Central memory CD8-positive, alpha-beta T cell (primary cell): ENCODE data around the gene SAP30L.

Experiments used
- ATAC-seq: fragments of 150-1000 bp; cut with Tn5 transposase; replicated peaks from 2 replicates; pipeline ENCODE4 v1.10.0; 2022; ENCODE audit warnings: mild to moderate bottlenecking, moderate FRiP score, moderate number of reproducible peaks; ENCODE audit not compliant: poor library complexity, severe bottlenecking; ENCODE audit errors: extremely low read depth
- DNase-seq, 2 donors: peaks; one replicate each; pipeline ENCODE4 v3.0.0; 2021; ENCODE audit warnings: low spot score in 2 of 2
- H3K27ac Mint-ChIP-seq: one replicate; pipeline ENCODE4 v1.8.0; 2022; ENCODE audit warnings: low read depth, mild to moderate bottlenecking, moderate library complexity, mixed read lengths
- H3K27me3 Mint-ChIP-seq: one replicate; pipeline ENCODE4 v1.8.0; 2022; ENCODE audit warnings: mixed read lengths
- H3K36me3 Mint-ChIP-seq: one replicate; pipeline ENCODE4 v1.8.0; 2022; ENCODE audit warnings: mild to moderate bottlenecking, moderate library complexity, mixed read lengths; ENCODE audit not compliant: insufficient read depth
- H3K4me1 Mint-ChIP-seq: one replicate; pipeline ENCODE4 v1.8.0; 2022; ENCODE audit warnings: mixed read lengths
- H3K4me3 Mint-ChIP-seq: one replicate; pipeline ENCODE4 v1.8.0; 2022; ENCODE audit warnings: mild to moderate bottlenecking, moderate library complexity, mixed read lengths
- H3K9me3 Mint-ChIP-seq: one replicate; pipeline ENCODE4 v1.8.0; 2022; ENCODE audit warnings: mixed read lengths

The SAP30L gene

DNA sequence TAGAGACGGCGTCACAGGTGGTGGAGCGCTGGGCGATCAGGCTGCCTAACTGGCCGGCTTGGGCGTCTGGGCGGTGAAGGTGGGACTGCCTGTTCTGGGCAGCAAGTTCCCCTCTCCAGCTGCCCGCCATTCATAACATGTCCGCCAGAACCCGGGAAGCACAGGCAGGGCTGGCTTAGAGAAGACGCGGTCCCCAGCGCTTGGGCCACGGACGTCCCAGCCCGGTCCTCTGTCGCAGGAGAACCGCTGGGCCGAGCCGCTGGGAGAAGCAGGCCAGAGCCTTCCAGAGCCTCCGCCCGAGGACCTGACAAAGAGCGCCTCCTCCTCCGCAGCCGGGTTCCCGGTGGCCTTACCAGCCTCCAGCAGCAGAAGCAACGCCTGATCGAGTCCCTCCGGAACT lies 47.5 kb downstream of the SAP30L start:
- Mint-ChIP-seq H3K36me3 (no peaks in the 10 kb centered on the region), H3K27me3 (peaks cover 67% of the 10 kb centered on the region), H3K4me3 (no peak overlapping the region), H3K27ac (no peak overlapping the region), H3K4me1 (no peaks in the 10 kb centered on the region), H3K9me3 (no peaks in the 10 kb centered on the region)
- ATAC-seq, result no peak
- no peak for DNase-seq

DNA sequence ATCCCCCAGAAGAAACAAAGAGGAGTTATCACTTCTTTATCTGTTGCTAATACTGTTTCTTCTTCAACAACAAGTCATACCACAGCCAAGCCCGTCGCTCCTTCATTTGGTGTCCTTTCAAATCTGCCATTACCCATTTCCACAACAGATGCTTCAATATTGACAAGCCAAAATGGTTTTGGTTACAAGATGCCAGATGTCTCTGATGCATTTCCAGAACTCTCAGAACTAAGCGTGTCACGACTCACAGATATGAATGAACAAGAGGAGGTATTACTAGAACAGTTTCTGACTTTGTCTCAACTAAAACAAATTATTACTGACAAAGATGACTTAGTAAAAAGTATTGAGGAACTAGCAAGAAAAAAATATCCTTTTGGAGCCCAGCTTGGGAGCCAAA lies 48.2 kb downstream of the SAP30L start:
- Mint-ChIP-seq H3K27me3 (peaks cover 69% of the 10 kb centered on the region), H3K27ac (no peak overlapping the region), H3K4me3 (no peak overlapping the region), H3K36me3 (no peaks in the 10 kb centered on the region), H3K9me3 (no peaks in the 10 kb centered on the region), H3K4me1 (no peaks in the 10 kb centered on the region)
- ATAC-seq, result no peak
- DNase-seq, result no peak

DNA sequence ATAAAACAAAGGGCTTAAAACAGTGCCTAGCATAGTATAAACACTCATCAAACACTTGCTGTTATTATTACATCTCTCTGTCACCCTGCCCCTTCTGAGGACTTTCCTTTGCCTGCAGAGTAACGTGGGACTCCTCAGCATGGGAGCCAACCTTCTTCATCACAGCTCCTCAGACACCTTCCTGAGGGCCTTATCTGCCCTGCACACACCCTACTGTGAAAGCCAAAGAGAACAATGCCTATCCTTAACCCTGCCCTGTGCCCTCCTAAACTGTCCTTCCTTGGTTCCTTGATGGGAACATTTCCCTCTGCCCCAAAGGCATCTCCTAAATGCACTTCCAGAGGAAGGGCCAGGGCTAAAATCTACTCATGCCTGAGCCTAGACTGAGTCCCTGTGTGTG lies 52.8 kb downstream of the SAP30L start:
- no peaks in the 10 kb centered on the region for H3K36me3 Mint-ChIP-seq
- H3K4me1 Mint-ChIP-seq, result peaks cover 5% of the 10 kb centered on the region
- ATAC-seq (no peak), DNase-seq (no peak)
- H3K27ac Mint-ChIP-seq, result no peak overlapping the region
- no peak overlapping the region for H3K4me3 Mint-ChIP-seq
- H3K27me3 Mint-ChIP-seq, result peaks cover 50% of the 10 kb centered on the region
- no peaks in the 10 kb centered on the region for H3K9me3 Mint-ChIP-seq

DNA sequence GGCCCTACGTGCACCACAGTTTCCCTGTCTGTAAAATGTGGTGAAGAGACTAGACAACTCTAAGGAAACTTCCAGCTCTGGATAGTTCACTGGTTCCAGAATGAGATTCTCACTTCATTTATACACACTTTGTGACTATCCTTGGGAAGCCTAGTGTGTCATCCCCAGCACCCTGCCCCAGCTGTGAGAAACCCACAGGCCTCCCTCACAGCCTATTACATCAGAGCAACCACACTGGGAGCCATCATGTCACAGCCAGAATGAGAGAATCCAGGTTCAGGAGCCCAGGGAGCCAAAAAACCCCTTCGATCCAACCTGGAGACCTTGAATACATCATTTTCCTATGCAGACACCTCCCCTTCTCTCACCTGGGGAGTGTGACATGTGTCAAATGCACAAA lies 53.2 kb downstream of the SAP30L start:
- no peaks in the 10 kb centered on the region for H3K9me3 Mint-ChIP-seq
- no peak for ATAC-seq
- no peak overlapping the region for H3K27ac Mint-ChIP-seq
- H3K4me3 Mint-ChIP-seq, result no peak overlapping the region
- no peak for DNase-seq
- peaks cover 8% of the 10 kb centered on the region for H3K4me1 Mint-ChIP-seq
- H3K27me3 Mint-ChIP-seq, result peaks cover 46% of the 10 kb centered on the region
- no peaks in the 10 kb centered on the region for H3K36me3 Mint-ChIP-seq

DNA sequence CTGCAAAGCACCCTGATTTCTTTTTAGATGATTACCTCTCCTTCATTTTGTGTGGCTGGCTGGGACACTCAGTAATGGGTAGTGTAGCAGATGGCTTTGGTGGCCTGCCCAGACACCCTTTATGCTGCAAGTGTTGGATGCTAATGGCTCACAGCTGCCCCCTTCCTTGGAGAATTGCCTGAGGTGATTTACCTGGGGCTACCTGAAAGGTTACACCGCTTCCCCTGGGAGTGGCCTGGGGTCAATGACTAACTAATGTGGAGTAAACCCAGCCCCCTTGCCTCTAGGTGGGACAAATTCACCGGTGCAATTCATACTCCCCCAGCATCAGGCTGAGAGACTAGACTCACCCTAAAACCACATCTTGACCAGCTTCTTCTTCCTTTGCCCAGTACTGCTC lies 55.8 kb downstream of the SAP30L start:
- no peaks in the 10 kb centered on the region for H3K9me3 Mint-ChIP-seq
- peaks cover 32% of the 10 kb centered on the region for H3K27me3 Mint-ChIP-seq
- H3K27ac Mint-ChIP-seq, result no peak overlapping the region
- ATAC-seq (no peak), DNase-seq (no peak)
- no peaks in the 10 kb centered on the region for H3K36me3 Mint-ChIP-seq
- H3K4me1 Mint-ChIP-seq, result peaks cover 8% of the 10 kb centered on the region
- H3K4me3 Mint-ChIP-seq, result no peak overlapping the region

DNA sequence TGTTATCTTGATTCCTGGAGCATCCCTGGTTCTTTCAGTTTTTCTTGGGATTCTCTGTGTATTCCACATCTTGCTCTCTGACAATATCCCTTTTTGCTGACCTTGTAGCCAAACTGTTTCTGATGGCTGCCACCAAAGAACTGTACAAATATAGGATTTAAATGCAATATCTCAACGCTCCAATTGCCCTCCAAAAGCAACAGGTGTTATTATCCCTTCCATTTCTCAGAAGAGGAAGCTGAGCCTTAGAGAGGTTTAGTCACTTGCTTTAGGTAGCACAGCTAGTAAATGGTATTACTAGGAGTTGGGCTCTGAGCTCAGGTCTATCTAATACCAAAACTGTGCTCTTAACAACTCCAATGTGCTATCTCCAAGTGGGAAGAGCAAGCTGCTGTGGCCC lies 56.4 kb downstream of the SAP30L start:
- Mint-ChIP-seq H3K4me3 (no peak overlapping the region), H3K27me3 (peaks cover 28% of the 10 kb centered on the region), H3K9me3 (no peaks in the 10 kb centered on the region), H3K27ac (no peak overlapping the region), H3K36me3 (no peaks in the 10 kb centered on the region), H3K4me1 (peaks cover 8% of the 10 kb centered on the region)
- ATAC-seq (no peak), DNase-seq (no peak)

DNA sequence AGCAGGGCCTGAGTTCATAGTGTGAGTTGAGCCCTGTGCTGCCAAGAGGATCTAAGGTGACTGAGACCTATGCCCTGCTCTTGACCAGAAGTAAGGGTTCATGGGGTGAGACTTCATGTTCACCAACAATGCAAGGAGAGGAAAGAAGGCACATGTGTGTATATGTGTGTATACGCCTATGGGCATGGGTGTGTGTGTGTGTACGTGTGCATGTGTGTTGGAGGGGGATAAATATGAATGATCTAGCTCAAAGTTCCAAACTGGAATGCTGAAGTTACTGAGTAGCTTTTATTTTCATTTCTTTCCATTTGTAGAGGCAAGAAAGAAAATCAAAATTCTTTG lies 57.9 kb downstream of the SAP30L start:
- ATAC-seq, result no peak
- Mint-ChIP-seq H3K4me1 (peaks cover 8% of the 10 kb centered on the region), H3K9me3 (no peaks in the 10 kb centered on the region), H3K27ac (no peak overlapping the region), H3K27me3 (peaks cover 16% of the 10 kb centered on the region), H3K36me3 (no peaks in the 10 kb centered on the region), H3K4me3 (no peak overlapping the region)
- DNase-seq, result no peak

DNA sequence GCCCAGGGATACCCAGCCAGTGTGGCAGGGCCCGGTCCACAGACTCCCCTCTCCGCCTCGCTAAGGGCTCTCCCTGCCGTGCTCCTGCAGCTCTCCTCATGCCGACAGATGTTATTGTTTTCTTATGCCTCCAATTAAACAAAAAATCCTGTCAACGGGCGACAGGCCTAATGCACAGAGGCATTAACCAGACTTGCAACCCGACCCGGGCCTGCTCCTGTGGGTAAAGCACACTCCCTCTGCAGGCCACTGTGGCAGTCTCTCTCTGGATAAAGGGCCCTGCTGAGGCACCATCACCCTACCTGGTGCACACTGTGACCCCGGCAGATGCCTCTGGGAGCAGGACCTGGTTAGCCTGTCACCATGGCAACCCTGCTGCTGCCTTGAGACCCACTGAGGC lies 59.8 kb downstream of the SAP30L start:
- no peak overlapping the region for H3K27ac Mint-ChIP-seq
- H3K36me3 Mint-ChIP-seq, result no peaks in the 10 kb centered on the region
- H3K9me3 Mint-ChIP-seq, result no peaks in the 10 kb centered on the region
- peaks cover 8% of the 10 kb centered on the region for H3K4me1 Mint-ChIP-seq
- DNase-seq (no peak), ATAC-seq (no peak)
- no peak overlapping the region for H3K4me3 Mint-ChIP-seq
- peaks cover 12% of the 10 kb centered on the region for H3K27me3 Mint-ChIP-seq

DNA sequence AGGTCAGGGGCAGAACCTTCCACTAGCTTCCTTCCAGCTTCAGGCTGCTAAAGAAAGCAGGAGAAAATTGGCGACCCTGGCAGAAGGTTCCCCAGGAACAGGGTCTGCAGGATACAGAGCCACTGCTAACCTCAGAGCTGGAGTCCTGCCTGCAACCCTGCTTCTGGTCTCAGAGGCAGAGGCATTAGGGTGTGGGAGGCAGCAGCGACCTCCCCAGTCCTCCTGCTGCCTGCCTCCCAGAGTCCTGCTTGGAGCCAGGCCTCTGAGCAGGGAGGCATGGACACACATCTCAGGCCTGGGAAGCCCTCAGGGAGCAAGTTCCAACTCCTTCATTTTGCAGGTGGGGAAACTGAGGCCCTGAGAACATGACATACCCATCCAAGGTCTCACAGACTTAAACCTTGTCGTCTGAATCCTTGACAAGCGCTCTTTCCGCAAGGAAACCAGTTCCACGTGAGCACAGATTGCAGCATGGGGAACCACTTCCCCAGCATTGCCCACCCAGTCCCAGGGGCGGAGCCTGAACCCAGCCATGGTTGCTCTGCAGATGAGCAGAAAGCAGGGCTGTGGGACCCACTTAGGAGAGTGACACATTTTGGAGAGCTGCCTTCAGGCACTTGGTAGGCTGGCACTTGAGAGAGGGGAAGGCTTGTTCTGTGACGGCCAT lies 60.4 kb downstream of the SAP30L start:
- H3K27ac Mint-ChIP-seq, result no peak overlapping the region
- no peak overlapping the region for H3K4me3 Mint-ChIP-seq
- H3K36me3 Mint-ChIP-seq, result no peaks in the 10 kb centered on the region
- H3K4me1 Mint-ChIP-seq, result peaks cover 8% of the 10 kb centered on the region
- no peaks in the 10 kb centered on the region for H3K9me3 Mint-ChIP-seq
- peaks cover 12% of the 10 kb centered on the region for H3K27me3 Mint-ChIP-seq
- ATAC-seq (no peak), DNase-seq (no peak)

DNA sequence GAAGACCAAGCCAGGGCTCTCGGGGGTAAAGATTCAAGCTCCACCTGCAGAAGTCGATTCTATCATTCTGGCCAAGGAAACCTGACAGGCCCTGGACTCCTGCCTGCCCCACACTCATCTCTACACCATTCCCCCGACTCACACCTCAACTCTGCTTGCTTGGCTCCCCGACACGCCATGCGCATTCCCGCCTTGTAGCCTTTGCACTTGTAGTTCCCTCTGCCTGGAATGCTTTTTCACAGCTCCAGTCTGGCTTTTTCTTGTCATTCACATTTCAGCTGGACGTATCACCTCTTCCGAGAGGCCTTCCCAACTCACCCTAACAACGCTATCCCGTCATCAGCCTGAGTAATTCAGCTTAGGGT lies 60.9 kb downstream of the SAP30L start:
- H3K4me3 Mint-ChIP-seq, result no peak overlapping the region
- peaks cover 8% of the 10 kb centered on the region for H3K27me3 Mint-ChIP-seq
- H3K36me3 Mint-ChIP-seq, result no peaks in the 10 kb centered on the region
- H3K4me1 Mint-ChIP-seq, result peaks cover 8% of the 10 kb centered on the region
- H3K27ac Mint-ChIP-seq, result no peak overlapping the region
- no peak for DNase-seq
- H3K9me3 Mint-ChIP-seq, result no peaks in the 10 kb centered on the region
- ATAC-seq, result no peak

DNA sequence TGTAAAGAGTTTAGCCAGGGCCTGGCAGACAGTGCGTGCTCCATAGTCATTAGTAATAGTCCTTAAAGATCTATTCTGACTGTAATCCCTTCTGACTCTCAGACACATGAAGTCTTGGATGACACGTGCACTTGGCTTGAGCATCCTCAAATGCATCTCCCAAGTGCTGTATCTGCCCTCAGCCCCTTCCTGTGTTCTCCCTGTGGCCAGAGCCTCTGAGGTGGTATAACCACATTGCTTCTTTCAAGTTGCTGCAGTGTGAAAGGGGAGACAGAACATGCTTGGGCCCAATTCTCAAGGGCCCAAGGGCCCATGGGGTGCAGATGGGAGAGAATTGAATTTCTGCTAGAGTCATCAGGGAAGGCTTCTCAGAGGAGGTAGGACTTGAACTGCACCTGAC lies 62.3 kb downstream of the SAP30L start:
- Mint-ChIP-seq H3K4me3 (no peak overlapping the region), H3K9me3 (no peaks in the 10 kb centered on the region), H3K27ac (no peak overlapping the region), H3K4me1 (peaks cover 8% of the 10 kb centered on the region), H3K36me3 (no peaks in the 10 kb centered on the region), H3K27me3 (no peaks in the 10 kb centered on the region)
- no peak for ATAC-seq
- DNase-seq, result no peak

DNA sequence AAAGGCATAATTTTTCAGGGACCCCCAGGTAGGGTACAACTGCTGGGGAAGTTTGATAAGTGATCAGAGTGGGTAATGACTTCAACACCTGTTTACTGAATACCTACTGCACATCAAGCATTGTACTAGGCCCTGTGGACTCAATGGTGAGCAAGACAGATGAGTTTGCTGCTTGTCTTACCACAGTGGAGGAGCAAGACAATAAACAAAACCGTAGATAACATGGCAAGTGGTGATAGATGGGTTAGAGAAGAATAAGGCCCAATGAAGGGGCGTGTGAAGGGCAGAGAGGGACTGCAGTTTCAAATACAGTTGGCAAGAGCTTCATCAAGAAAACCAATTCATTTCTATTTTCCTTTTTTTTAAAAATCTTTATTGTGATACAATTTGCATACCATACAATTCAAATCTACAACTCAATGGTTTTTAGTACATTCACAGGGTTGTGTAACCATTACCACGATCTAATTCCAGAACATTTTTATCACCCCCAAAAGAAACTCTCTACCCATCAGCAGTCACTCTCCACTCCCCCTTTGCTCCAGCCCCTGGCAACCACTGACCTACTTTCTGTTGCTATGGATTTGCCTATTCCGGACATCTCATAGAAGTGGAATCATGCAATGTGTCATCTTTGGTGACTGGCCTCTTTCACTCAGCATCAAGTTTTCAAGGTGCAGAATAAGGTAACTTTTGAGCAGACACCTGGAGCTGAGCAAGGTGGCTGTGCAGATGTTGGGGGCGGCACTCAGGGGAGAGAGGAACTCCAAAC lies 64.2 kb downstream of the SAP30L start:
- no peaks in the 10 kb centered on the region for H3K36me3 Mint-ChIP-seq
- DNase-seq (no peak), ATAC-seq (no peak)
- no peak overlapping the region for H3K27ac Mint-ChIP-seq
- peaks cover 10% of the 10 kb centered on the region for H3K27me3 Mint-ChIP-seq
- H3K4me3 Mint-ChIP-seq, result no peak overlapping the region
- no peaks in the 10 kb centered on the region for H3K9me3 Mint-ChIP-seq
- H3K4me1 Mint-ChIP-seq, result peaks cover 9% of the 10 kb centered on the region
